DMS114 treated with DMSO at 0.1 percent for 48 hours (cell line): ENCODE measurements around the gene RNU5B-1.
"Not testable (repeated sequence)": the region's sequence is repeated elsewhere in the genome, so short reads cannot be mapped to it uniquely, and the experiment has no call there.

Experiments
- DNase-seq: peaks from one replicate; lab custom pipeline; 2025; ENCODE audit not compliant: unreplicated experiment; lab: John Stamatoyannopoulos, UW

RNU5B-1 gene

GRCh38 chr15:65339920-65340319 is 35.4 kb downstream of the RNU5B-1 start:
- DNase-seq, result no peak

- no peak for DNase-seq
These were observed 38.0 kb downstream of the RNU5B-1 start for GRCh38 chr15:65342493-65342892.

GRCh38 chr15:65343374-65343981 is 39.0 kb downstream of the RNU5B-1 start:
- DNase-seq, result no peak

GRCh38 chr15:65344214-65344913 is 39.9 kb downstream of the RNU5B-1 start:
- DNase-seq, result no peak

GRCh38 chr15:65344914-65345275 is 40.4 kb downstream of the RNU5B-1 start:
- DNase-seq, result no peak

- no peak for DNase-seq
These were observed 42.5 kb downstream of the RNU5B-1 start for GRCh38 chr15:65346856-65347598.

- DNase-seq, result not testable (repeated sequence)
These were observed 43.3 kb downstream of the RNU5B-1 start for GRCh38 chr15:65347756-65348155.

GRCh38 chr15:65349338-65349737 is 44.9 kb downstream of the RNU5B-1 start:
- no peak for DNase-seq

GRCh38 chr15:65351972-65352371 is 47.5 kb downstream of the RNU5B-1 start:
- not testable (repeated sequence) for DNase-seq
